GM18517 (cell line): ENCODE measurements around the gene NHLRC1.

Source experiments
- ATAC-seq: cut with Tn5 transposase; IDR thresholded peaks from one replicate; pipeline ENCODE4 v1.9.1; 2021; ENCODE audit warnings: mild to moderate bottlenecking, moderate library complexity; ENCODE audit not compliant: unreplicated experiment

Gene NHLRC1

GRCh38 chr6:18139935-18140621 lies 17.6 kb upstream of the NHLRC1 start:
- no peak for ATAC-seq

- ATAC-seq: no peak
These were observed 16.4 kb upstream of the NHLRC1 start for GRCh38 chr6:18138906-18139305.

- ATAC-seq: no peak
These were observed 13.8 kb upstream of the NHLRC1 start for GRCh38 chr6:18136260-18136659.

GRCh38 chr6:18135171-18135570 lies 12.7 kb upstream of the NHLRC1 start:
- ATAC-seq: no peak

- ATAC-seq: no peak
These were observed 9.9 kb upstream of the NHLRC1 start for GRCh38 chr6:18132346-18132745.

GRCh38 chr6:18126121-18126520 lies 3.6 kb upstream of the NHLRC1 start:
- ATAC-seq: no peak

- no peak for ATAC-seq
These were observed 823 bp downstream of the NHLRC1 start for GRCh38 chr6:18121580-18122127.

GRCh38 chr6:18119236-18119635 lies 3.2 kb downstream of the NHLRC1 start:
- ATAC-seq: no peak

- ATAC-seq: no peak
These were observed 4.1 kb downstream of the NHLRC1 start for GRCh38 chr6:18118330-18118729.

- no peak for ATAC-seq
These were observed 5.3 kb downstream of the NHLRC1 start for GRCh38 chr6:18117136-18117535.

- no peak for ATAC-seq
These were observed 7.1 kb downstream of the NHLRC1 start for GRCh38 chr6:18115356-18115755.

GRCh38 chr6:18110162-18110561 lies 12.3 kb downstream of the NHLRC1 start:
- ATAC-seq: no peak

GRCh38 chr6:18107061-18107460 lies 15.4 kb downstream of the NHLRC1 start:
- ATAC-seq: no peak

GRCh38 chr6:18102783-18103509 lies 19.5 kb downstream of the NHLRC1 start:
- no peak for ATAC-seq

GRCh38 chr6:18101873-18102272 lies 20.6 kb downstream of the NHLRC1 start:
- no peak for ATAC-seq

- ATAC-seq: no peak
These were observed 21.2 kb downstream of the NHLRC1 start for GRCh38 chr6:18101271-18101670.

GRCh38 chr6:18100296-18100695 lies 22.2 kb downstream of the NHLRC1 start:
- ATAC-seq: no peak

GRCh38 chr6:18099511-18099910 lies 23.0 kb downstream of the NHLRC1 start:
- no peak for ATAC-seq

- no peak for ATAC-seq
These were observed 26.1 kb downstream of the NHLRC1 start for GRCh38 chr6:18096423-18096822.

GRCh38 chr6:18091382-18091781 lies 31.1 kb downstream of the NHLRC1 start:
- no peak for ATAC-seq

- no peak for ATAC-seq
These were observed 32.1 kb downstream of the NHLRC1 start for GRCh38 chr6:18090349-18090786.
